NB4 (cell line): ENCODE data around the gene FMNL2.

Experiments
- DNase-seq: peaks from one replicate; pipeline ENCODE4 v3.0.0; 2010; ENCODE audit warnings: low read depth
- H3K4me3 ChIP-seq: one replicate; pipeline ENCODE4 v1.5.1; 2011; ENCODE audit warnings: mild to moderate bottlenecking, low read depth, low read length, moderate library complexity
- MYC ChIP-seq: IDR thresholded peaks from 2 replicates; pipeline ENCODE4 v1.6.1; 2011; ENCODE audit warnings: low read depth, low read length
- POLR2A ChIP-seq: IDR thresholded peaks from 2 replicates; pipeline ENCODE4 v1.6.1; 2011; ENCODE audit warnings: mild to moderate bottlenecking; ENCODE audit not compliant: insufficient read length; ENCODE audit errors: extremely low read depth
- TF ChIP-seq, protein P1 (sequence below): IDR thresholded peaks from 2 replicates; pipeline ENCODE4 v1.6.1; 2011; ENCODE audit warnings: low read depth, low read length
- TF ChIP-seq, protein P2 (sequence below): IDR thresholded peaks from one replicate; pipeline ENCODE4 v1.5.1; 2012; ENCODE audit warnings: low read depth, low read length

The FMNL2 gene

DNA sequence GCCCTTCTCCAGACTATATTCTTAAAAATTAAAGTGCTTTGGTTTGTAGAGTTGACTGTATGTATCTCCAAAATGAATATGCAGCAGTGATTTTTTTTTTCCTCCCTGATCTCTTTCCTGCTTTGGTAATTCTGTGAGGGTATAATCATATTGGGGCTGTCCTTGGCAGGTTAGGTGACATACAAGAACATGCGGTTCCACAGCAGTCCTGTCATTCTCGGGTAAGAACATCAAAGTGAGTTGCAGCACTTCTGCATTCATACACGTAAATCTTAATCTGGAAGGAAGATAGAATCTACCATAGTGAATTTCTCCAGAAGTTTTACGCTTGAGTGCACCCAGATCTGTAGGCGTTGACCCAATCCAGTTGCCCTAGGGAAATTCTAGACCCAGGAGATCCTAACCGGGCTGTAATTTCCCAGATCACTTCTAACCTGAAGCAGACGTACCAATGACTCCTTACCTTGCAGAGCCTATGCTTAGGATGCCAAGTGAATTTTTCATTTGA, 272.9 kb downstream of the FMNL2 start:
- H3K4me3 ChIP-seq = no peak overlapping the region
- TF ChIP-seq, protein P1, sequence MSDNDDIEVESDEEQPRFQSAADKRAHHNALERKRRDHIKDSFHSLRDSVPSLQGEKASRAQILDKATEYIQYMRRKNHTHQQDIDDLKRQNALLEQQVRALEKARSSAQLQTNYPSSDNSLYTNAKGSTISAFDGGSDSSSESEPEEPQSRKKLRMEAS = no peak
- TF ChIP-seq MYC = no peak
- TF ChIP-seq, protein P2, sequence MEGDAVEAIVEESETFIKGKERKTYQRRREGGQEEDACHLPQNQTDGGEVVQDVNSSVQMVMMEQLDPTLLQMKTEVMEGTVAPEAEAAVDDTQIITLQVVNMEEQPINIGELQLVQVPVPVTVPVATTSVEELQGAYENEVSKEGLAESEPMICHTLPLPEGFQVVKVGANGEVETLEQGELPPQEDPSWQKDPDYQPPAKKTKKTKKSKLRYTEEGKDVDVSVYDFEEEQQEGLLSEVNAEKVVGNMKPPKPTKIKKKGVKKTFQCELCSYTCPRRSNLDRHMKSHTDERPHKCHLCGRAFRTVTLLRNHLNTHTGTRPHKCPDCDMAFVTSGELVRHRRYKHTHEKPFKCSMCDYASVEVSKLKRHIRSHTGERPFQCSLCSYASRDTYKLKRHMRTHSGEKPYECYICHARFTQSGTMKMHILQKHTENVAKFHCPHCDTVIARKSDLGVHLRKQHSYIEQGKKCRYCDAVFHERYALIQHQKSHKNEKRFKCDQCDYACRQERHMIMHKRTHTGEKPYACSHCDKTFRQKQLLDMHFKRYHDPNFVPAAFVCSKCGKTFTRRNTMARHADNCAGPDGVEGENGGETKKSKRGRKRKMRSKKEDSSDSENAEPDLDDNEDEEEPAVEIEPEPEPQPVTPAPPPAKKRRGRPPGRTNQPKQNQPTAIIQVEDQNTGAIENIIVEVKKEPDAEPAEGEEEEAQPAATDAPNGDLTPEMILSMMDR = no peak
- TF ChIP-seq POLR2A = no peak
- DNase-seq = no peak

DNA sequence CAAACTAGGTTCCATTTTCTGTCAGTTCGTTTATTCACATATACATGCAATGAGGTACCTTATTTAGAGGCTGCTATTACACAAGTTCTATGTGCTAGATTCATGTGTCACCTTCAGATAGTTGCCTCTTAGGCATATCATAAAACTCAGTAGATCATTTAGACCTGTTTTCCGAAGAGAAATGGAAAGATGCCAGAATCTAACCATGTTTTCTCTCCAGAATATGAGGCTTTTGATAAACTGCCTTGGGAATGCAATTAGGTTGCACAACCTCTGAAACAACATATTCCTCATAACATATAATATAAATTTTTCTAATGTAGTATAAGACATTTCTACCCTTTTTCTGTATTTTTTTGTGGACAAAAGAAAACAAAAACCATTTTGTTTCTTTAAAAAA, 274.2 kb downstream of the FMNL2 start:
- no peak for DNase-seq
- no peak for TF ChIP-seq POLR2A
- TF ChIP-seq, protein P1 = no peak
- no peak overlapping the region for H3K4me3 ChIP-seq

DNA sequence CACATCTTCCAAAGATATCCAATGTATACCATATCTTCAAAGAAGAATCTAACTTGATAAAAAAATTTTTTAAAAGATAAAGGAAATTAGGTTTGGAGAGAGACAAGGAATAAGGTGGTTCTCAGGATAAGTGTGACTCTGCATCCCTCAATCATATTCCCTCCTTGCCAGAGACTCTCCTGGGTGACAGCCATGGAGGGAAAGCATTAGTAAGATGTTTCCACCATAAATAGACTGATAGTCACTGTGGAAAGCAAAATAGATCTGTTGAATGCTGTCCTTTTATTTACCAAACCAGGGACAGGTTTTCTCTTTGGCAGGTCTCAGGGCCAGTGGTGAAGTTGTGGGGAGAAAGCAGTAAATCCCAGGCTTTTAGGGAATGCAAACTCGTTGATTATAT, 274.7 kb downstream of the FMNL2 start:
- no peak for DNase-seq
- H3K4me3 ChIP-seq = no peak overlapping the region
- TF ChIP-seq POLR2A (no peak), MYC (no peak)
- TF ChIP-seq, protein P2 = no peak
- TF ChIP-seq, protein P1 = no peak

DNA sequence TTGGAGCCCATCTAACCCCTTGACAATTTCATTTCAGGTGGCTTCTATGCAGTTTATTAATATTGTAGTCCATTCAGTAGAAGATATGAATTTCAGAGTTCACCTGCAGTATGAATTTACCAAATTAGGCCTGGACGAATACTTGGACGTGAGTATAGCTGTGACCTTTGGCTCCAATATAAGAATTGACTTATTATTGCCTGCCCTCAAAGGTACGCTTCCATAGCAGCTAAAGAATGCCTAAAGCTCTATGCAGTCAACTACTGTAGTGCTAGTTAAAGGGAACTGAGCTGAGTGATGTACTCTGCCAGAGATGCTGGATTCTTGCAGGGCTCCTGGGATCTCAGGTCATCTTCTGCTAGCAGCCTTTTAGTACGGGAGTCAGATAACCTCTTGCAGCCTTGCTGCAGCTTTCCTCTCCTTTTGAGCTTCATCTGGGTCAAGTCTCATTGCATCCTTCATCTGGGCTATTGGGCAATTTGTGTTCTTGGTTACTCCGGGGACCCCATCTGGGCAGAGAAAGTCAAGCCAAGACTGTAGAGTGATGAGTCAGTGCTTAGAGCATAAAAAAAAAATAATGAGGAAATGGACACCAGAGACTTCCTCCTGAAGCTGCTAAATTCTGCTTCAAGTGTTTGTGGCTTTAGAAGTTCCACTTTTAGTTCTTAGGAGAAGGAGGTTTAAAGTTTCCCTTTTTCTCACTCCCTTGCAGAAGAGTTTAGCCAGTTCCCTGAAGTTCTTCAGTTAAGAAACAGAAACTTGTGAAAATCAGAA, 276.7 kb downstream of the FMNL2 start:
- TF ChIP-seq POLR2A (no peak), MYC (peak; percentile 68; the same call in 1 of the 2 replicates)
- H3K4me3 ChIP-seq = peak overlapping the region; percentile 43
- DNase-seq = peak; percentile 97

DNA sequence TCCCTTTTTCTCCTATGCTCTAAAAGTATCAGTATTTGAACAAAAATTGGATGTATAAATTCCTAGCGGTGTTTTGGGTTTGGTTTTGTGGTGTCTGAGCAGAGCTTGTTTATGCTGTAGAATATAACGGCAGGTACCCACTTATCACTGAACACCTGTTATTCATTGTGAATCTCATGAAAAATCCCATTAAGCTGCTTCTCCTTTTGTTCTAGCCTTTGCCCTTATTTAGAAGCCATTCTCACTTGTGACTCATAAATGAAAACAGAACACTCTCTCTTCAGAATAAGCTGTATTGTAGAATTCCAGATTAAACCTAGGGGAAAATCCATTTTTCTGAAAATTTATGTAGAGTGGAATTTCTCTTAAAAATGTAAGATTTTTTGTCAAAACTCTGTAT, 278.3 kb downstream of the FMNL2 start:
- peak; percentile 17 for DNase-seq
- H3K4me3 ChIP-seq = no peak overlapping the region
- no peak for TF ChIP-seq POLR2A
- TF ChIP-seq, protein P2 = no peak
- TF ChIP-seq MYC = no peak
- TF ChIP-seq, protein P1 = no peak

DNA sequence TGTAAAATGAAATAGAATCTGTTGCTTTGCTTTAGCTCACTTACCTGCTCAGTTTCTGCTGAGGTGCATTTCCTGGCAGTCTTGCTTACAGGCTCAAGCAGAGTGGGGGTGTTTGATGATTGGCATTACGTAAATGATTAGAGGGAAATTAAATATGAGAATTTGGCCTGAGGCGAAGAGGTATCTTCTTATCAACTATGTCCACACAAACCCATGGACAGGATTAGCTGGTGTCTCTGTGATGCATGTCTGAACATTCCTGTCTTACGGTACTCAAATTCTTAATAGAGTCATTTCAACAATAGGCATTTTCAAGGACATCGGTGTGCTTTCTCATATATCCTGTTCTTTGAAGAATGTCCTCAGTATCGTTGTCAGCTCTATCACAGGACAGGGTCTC, 280.2 kb downstream of the FMNL2 start:
- no peak overlapping the region for H3K4me3 ChIP-seq
- DNase-seq = no peak
- TF ChIP-seq MYC (no peak), POLR2A (no peak)
- TF ChIP-seq, protein P1 = no peak
- TF ChIP-seq, protein P2 = no peak
